HL-60 (cell line): Measurements from ENCODE around the gene CAMSAP1.

ENCODE experiments used
- DNase-seq, 2 experiments: peaks; one replicate each; pipeline ENCODE4 v3.0.0-alpha.2; 2010 to 2020; ENCODE audit warnings: low read depth in 1 of 2, low spot score in 1 of 2
- H3K27ac ChIP-seq: fragments of 250-450 bp; sonication (Bioruptor Pico); replicated peaks from 2 replicates; pipeline ENCODE4 v1.5.1; 2020; ENCODE audit warnings: mild to moderate bottlenecking, moderate library complexity
- H3K27me3 ChIP-seq: fragments of 250-450 bp; sonication (Bioruptor Pico); 2 replicates; pipeline ENCODE4 v1.5.1; 2021; ENCODE audit warnings: mild to moderate bottlenecking, moderate library complexity; ENCODE audit not compliant: insufficient read depth, poor library complexity, severe bottlenecking
- H3K4me3 ChIP-seq: replicated peaks from 2 replicates; pipeline ENCODE4 v1.5.1; 2011; ENCODE audit warnings: mild to moderate bottlenecking, control low read depth, low read length; ENCODE audit not compliant: insufficient read depth
- CTCF ChIP-seq: IDR thresholded peaks from one replicate; pipeline ENCODE4 v1.5.1; 2011; ENCODE audit warnings: low read length, control low read depth, inconsistent platforms; ENCODE audit not compliant: insufficient read depth
- GABPA ChIP-seq: IDR thresholded peaks from 2 replicates; pipeline ENCODE4 v1.6.1; 2012; ENCODE audit warnings: low read depth
- POLR2AphosphoS5 ChIP-seq: IDR thresholded peaks from 2 replicates; pipeline ENCODE4 v1.6.1; 2012; ENCODE audit warnings: low read depth
- REST ChIP-seq: IDR thresholded peaks from 2 replicates; pipeline ENCODE4 v1.6.1; 2012; ENCODE audit warnings: low read depth; ENCODE audit not compliant: insufficient replicate concordance
- SPI1 ChIP-seq: IDR thresholded peaks from 2 replicates; pipeline ENCODE4 v1.6.1; 2012; ENCODE audit warnings: low read depth, mild to moderate bottlenecking, borderline replicate concordance

Gene CAMSAP1

GRCh38 chr9:135819905-135820304 lies 87.4 kb downstream of the CAMSAP1 start:
- no peak for DNase-seq
- TF ChIP-seq POLR2AphosphoS5: no peak
- TF ChIP-seq REST: no peak
- TF ChIP-seq GABPA: no peak
- no peak for TF ChIP-seq SPI1
- TF ChIP-seq CTCF: no peak
- no peaks in the 10 kb centered on the region for H3K27me3 ChIP-seq
- no peak overlapping the region for H3K4me3 ChIP-seq
- no peak overlapping the region for H3K27ac ChIP-seq

- no peak for TF ChIP-seq GABPA
- TF ChIP-seq CTCF: no peak
- no peak for TF ChIP-seq POLR2AphosphoS5
- no peak for TF ChIP-seq REST
- TF ChIP-seq SPI1: no peak
These were observed 88.4 kb downstream of the CAMSAP1 start for GRCh38 chr9:135818718-135819475.

GRCh38 chr9:135817951-135818717 lies 89.2 kb downstream of the CAMSAP1 start:
- no peak overlapping the region for H3K4me3 ChIP-seq
- no peak overlapping the region for H3K27ac ChIP-seq
- no peak for DNase-seq
- H3K27me3 ChIP-seq: no peaks in the 10 kb centered on the region
- TF ChIP-seq CTCF (no peak), SPI1 (no peak), REST (no peak), POLR2AphosphoS5 (no peak), GABPA (no peak)

More at GRCh38 chr9:135818718-135819475, 88.4 kb downstream of the CAMSAP1 start:
- Histone ChIP-seq H3K4me3 (no peak overlapping the region), H3K27ac (no peak overlapping the region), H3K27me3 (no peaks in the 10 kb centered on the region)
- no peak for DNase-seq
